GM19452 (cell line): ENCODE measurements around the gene MED8.

ENCODE experiments used
- ATAC-seq: cut with Tn5 transposase; IDR thresholded peaks from one replicate; pipeline ENCODE4 v1.9.1; 2021; ENCODE audit not compliant: unreplicated experiment

Gene MED8

GRCh38 chr1:43338001-43338400, 51.6 kb downstream of the MED8 start:
- ATAC-seq: no peak

DNA sequence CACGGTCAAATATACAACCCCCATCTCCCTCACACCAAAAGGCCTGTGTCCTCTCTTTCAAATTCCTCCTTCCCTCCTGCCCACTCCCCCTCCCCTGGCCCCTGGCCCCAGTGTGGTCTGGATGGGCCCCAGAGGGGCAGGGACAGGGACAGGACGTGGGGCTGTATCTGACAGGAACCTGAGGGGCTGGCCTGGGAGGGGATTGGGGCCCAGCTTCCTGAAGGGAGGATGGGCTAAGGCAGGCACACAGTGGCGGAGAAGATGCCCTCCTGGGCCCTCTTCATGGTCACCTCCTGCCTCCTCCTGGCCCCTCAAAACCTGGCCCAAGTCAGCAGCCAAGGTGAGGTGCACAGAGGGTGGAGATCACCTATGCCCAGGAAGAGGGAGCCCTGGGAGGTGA, 52.0 kb downstream of the MED8 start, which contains the start of gene MPL:
Gene MPL, plus strand, starts transcription at position 231 of the 400 bp plus-strand sequence. Its CDS starts 31 bp downstream, at position 262.
- ATAC-seq: no peak

DNA sequence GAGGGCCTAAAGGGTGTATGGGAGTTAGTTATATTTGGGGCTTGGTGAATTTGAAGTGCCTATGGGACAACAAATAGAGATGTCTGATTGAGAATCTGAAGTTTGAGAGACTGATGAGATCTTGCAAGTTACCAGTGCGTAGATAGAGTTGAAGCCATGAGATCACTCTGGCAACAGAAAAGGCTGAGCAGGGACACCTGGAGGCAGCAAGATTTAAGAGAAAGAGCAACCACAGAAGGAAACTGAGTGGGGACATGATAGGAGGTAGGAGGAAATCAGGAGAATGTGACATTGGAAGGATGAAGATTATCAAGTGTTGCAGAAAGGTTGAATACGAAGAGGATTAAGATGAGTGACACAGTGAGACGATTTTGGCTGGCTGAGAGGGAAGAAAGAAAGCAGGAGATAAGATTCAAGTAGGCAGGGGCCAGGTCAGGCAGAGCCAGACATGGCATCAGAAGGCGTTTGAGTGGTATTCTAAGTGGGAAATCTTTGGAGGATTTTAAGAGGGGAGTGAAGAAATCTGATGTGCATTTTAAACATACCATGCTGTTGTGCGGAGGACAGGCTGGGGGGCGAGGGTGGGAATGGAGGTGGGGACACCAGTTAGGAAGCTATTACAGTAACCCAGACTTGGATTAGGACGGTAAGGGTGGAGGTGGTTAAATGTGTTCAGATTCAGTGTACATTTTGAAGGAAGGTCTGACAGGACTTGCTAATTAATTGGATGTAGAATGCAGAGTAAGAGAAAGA, 55.0 kb downstream of the MED8 start:
- ATAC-seq: no peak
